A673 (cell line): ENCODE results near the gene CPLX4.

Experiments
- CTCF ChIP-seq: fragments of 300-800, 200-600 bp; sonication (generic); conservative IDR thresholded peaks from 2 replicates; pipeline ENCODE4 v1.5.1; 2017; ENCODE audit warnings: low read depth, mild to moderate bottlenecking, antibody characterized with exemption, low read length, moderate library complexity, mixed read lengths
- EZH2 ChIP-seq: fragments of 200-600 bp; sonication (generic); IDR thresholded peaks from 2 replicates; pipeline ENCODE4 v1.6.1; 2017; ENCODE audit warnings: borderline replicate concordance, low read depth, mild to moderate bottlenecking, mixed read lengths, antibody characterized with exemption, low read length; ENCODE audit not compliant: poor library complexity, severe bottlenecking

GRCh38 chr18:59273759-59274532 is 44.5 kb downstream of the CPLX4 start:
- TF ChIP-seq CTCF: 0 out of 2 replicates have a peak, but pooled peaks have one; percentile 22
- TF ChIP-seq EZH2: no peak
